Mesodermal cell (in vitro differentiated cells): ENCODE results near the gene TNS1.

Experiments
- H3K27ac ChIP-seq: 2 replicates; pipeline ENCODE4 v1.7.0; 2013; ENCODE audit warnings: mild to moderate bottlenecking, low read depth, low read length, moderate library complexity; ENCODE audit not compliant: severe bottlenecking
- H3K36me3 ChIP-seq: 2 replicates; pipeline ENCODE4 v1.7.1; 2013; ENCODE audit warnings: mild to moderate bottlenecking, low read length, moderate library complexity; ENCODE audit not compliant: control insufficient read depth, insufficient read depth
- H3K4me1 ChIP-seq: one replicate; pipeline ENCODE4 v1.7.1; 2013; ENCODE audit warnings: mild to moderate bottlenecking, low read length; ENCODE audit not compliant: insufficient read depth, control insufficient read depth, poor library complexity, severe bottlenecking
- H3K4me3 ChIP-seq: 2 replicates; pipeline ENCODE4 v1.7.0; 2013; ENCODE audit warnings: low read length, control low read depth, mild to moderate bottlenecking; ENCODE audit not compliant: insufficient read depth, poor library complexity, severe bottlenecking; ENCODE audit errors: extremely low read depth
- H3K9me3 ChIP-seq: 2 replicates; pipeline ENCODE4 v1.7.1; 2013; ENCODE audit warnings: mild to moderate bottlenecking, low read length, moderate library complexity; ENCODE audit not compliant: control insufficient read depth
- WGBS, 2 experiments: methylation state at CpG; one replicate each; pipeline ENCODE4 v1.1.5; 2013; ENCODE audit warnings: missing lambda C conversion rate in 2 of 2; ENCODE audit not compliant: insufficient coverage in 2 of 2; 5-methylcytosine and 5-hydroxymethylcytosine counted together

Gene TNS1

DNA sequence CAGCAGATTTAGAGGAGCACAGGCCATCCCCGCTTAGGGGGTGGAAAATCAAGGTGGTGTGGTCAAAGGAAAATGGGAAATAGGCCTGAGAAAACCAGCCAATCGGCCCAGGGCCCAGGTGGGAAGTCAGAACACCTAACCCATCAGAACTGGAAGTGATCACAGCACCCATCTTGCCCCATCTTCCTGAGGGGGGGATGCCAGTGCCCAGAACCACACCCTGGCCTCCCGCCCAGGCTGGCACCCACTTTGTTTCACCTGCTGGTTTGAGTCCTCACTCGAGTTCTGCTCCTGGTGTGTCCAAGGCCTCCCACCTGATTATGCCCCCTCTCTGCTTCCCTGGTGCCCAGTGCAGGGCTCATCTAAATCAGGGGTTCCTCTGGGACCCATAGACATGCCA, 174.5 kb downstream of the TNS1 start:
- Histone ChIP-seq H3K27ac (no peak overlapping the region), H3K4me1 (no peaks in the 10 kb centered on the region), H3K9me3 (no peaks in the 10 kb centered on the region), H3K36me3 (peaks cover 23% of the 10 kb centered on the region), H3K4me3 (no peak overlapping the region)
- WGBS, 2 experiments: 90 to 98% methylated on average over 3 to 4 of the region's 4 CpGs

DNA sequence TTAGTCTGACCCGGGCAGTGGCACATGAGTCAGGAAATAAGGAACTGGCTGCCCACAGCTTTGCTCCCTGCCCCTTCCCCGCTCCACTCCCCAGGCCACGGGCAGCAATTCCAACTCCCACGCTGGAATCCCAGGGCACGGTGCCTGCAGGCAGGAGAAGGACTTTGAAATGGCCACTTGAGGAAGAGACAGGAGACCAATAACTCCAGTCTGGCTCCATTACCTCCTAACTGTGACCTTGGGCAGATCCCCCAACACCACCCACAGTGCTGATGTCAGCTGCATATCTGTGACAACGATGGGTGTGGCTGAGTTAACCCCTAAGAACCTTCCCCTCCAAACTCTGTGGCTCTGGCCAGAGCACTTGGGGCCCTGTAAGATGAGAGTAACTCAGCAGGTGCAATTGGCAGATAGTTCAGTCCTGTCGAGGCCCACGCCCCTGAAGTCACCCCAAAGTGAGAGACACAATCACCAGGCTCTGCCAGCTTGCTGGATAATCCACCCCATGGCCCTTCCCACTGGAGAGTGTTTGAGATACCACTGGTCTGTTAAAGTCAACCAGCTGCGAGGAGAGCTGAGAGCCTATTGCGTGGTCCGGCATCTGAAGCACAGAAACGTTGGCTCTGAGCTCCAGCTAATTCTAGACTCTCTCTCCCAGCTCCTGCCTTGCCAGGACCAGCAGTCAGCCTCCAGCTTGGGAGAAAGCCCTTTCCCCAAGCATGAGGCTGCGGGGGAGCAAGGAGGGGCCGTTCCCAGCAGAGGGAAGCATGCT, 175.2 kb downstream of the TNS1 start:
- no peak overlapping the region for H3K4me3 ChIP-seq
- H3K27ac ChIP-seq: no peak overlapping the region
- WGBS, 2 experiments: 83 to 84% methylated on average over 14 of the region's 14 CpGs
- H3K36me3 ChIP-seq: peaks cover 16% of the 10 kb centered on the region
- H3K4me1 ChIP-seq: no peaks in the 10 kb centered on the region
- no peaks in the 10 kb centered on the region for H3K9me3 ChIP-seq

DNA sequence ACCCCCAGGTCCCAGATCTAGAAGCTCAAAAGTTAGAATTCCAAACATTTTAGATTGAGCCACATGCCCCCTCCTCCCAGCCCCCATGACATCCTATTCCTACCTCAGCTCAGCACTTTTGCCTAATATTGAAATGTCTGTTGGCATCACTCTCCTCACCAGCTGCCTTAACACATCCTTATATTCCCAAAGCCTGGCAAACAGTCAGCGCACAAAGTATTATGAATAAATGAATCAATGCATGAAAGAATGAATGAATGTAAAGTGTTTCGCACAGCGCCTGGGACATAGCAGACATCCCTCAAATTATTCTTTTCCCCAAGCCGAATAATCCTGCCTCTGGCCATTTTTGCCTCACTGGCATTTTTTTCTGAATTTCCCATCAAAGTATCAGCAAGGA, 175.8 kb downstream of the TNS1 start:
- Histone ChIP-seq H3K4me1 (no peaks in the 10 kb centered on the region), H3K27ac (no peak overlapping the region), H3K36me3 (peaks cover 14% of the 10 kb centered on the region), H3K9me3 (no peaks in the 10 kb centered on the region), H3K4me3 (no peak overlapping the region)
- 89% methylated on average over 1 to 2 of the region's 4 CpGs for WGBS, 2 experiments

DNA sequence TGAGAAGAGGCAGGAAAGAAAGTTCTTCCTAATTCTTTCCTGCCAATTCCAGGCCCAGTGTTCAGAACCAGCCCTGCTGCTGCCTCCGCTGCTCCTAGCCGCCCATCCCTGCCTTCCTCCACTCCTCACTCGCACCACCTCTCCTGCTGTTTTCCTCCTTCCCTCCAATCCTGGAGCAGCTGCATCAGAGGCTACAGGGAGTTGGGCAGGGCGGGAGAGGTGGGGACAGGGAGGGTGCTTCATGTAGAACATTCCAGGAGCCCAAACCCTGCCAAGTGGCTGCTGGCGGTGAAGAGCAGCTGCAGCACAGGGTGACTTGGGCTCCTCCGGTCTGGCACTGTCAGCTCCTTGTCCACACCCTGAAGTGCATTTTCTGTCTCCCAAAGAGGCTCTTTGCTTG, 176.3 kb downstream of the TNS1 start:
- no peak overlapping the region for H3K4me3 ChIP-seq
- peaks cover 14% of the 10 kb centered on the region for H3K36me3 ChIP-seq
- H3K27ac ChIP-seq: no peak overlapping the region
- H3K9me3 ChIP-seq: no peaks in the 10 kb centered on the region
- no peaks in the 10 kb centered on the region for H3K4me1 ChIP-seq
- WGBS, 2 experiments: 92 to 100% methylated on average over 1 to 4 of the region's 6 CpGs

DNA sequence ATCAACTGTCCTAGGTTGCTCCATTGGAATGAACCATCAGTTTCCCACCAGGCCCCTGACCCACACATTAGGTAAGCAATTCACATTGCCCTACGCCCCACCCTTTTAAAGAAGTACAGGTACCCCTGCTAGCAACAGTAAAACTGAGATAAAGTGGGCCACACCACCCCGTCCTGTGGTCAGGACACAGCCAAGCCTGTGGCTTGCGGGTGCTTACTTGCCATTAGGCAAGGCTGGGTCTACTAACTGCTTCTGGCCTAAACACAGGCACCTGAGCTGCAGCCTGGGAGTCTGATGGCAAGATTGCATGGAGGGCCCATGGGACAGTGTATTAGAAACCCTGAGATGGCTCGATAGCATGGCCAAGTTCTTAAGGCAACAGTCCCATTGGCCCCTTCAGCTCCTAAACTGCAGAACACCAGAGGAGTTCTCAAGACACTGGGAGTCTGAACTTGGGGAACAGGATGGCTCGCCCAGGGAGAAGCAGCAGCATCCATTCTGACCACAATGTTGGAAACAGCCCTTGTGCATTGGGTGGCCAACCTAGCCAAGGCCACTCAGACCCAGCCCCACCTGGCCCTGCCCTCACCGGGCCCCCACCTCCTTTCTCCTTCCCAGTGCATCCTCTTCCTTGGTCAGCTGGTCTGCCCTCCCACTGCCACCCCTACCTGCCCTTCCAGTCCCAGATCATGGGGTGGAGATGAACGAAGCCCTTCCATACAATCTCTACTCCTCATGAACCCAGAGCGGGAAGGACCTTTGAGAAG, 177.1 kb downstream of the TNS1 start:
- 90 to 98% methylated on average over 6 to 7 of the region's 8 CpGs for WGBS, 2 experiments
- H3K27ac ChIP-seq: no peak overlapping the region
- peaks cover 7% of the 10 kb centered on the region for H3K36me3 ChIP-seq
- no peaks in the 10 kb centered on the region for H3K4me1 ChIP-seq
- H3K9me3 ChIP-seq: no peaks in the 10 kb centered on the region
- no peak overlapping the region for H3K4me3 ChIP-seq

DNA sequence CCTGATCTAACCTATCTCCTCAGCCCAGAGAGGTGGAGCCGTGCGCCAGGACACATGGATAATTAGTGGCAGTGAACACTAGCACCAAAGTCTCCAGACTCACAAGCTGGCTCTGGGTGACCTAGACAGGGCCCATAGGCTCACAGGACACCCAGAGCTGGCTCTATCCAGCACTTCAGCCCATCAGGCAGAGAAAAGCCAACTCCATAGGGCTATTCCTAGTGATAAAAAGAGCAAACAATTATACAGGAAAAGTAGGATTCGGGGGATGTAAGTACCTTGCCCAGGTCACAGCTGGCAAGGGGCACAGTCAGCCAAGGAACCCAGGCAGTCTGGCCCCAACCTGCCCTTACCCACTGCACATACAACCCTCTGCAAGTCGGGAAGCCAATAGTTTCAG, 178.6 kb downstream of the TNS1 start:
- H3K27ac ChIP-seq: no peak overlapping the region
- WGBS, 2 experiments: 92 to 100% methylated on average over 1 to 3 of the region's 4 CpGs
- H3K36me3 ChIP-seq: peaks cover 3% of the 10 kb centered on the region
- no peaks in the 10 kb centered on the region for H3K9me3 ChIP-seq
- no peak overlapping the region for H3K4me3 ChIP-seq
- H3K4me1 ChIP-seq: peaks cover 4% of the 10 kb centered on the region

DNA sequence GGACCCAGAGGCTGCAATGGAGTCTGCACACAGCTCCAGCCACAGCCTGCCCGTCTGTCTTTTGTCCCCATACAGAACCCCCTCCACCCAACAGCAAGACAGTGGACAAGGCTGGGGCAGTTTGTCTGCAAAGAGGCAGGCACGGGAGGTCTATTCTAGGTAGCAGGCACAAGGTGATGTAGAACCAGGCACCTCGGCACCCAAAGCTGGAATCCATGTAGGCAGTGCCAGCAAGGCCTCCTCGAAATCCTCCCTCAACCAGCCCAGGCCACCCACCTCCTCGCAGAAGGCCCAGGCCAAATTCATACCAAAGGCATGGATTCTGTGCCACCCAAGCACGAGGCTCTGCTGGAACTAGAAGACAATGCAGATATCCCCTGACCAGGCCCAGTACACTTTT, 179.2 kb downstream of the TNS1 start:
- no peak overlapping the region for H3K27ac ChIP-seq
- peaks cover 4% of the 10 kb centered on the region for H3K4me1 ChIP-seq
- H3K9me3 ChIP-seq: no peaks in the 10 kb centered on the region
- H3K36me3 ChIP-seq: peaks cover 8% of the 10 kb centered on the region
- no peak overlapping the region for H3K4me3 ChIP-seq
- WGBS, 2 experiments: 93 to 97% methylated on average over 4 to 5 of the region's 6 CpGs

DNA sequence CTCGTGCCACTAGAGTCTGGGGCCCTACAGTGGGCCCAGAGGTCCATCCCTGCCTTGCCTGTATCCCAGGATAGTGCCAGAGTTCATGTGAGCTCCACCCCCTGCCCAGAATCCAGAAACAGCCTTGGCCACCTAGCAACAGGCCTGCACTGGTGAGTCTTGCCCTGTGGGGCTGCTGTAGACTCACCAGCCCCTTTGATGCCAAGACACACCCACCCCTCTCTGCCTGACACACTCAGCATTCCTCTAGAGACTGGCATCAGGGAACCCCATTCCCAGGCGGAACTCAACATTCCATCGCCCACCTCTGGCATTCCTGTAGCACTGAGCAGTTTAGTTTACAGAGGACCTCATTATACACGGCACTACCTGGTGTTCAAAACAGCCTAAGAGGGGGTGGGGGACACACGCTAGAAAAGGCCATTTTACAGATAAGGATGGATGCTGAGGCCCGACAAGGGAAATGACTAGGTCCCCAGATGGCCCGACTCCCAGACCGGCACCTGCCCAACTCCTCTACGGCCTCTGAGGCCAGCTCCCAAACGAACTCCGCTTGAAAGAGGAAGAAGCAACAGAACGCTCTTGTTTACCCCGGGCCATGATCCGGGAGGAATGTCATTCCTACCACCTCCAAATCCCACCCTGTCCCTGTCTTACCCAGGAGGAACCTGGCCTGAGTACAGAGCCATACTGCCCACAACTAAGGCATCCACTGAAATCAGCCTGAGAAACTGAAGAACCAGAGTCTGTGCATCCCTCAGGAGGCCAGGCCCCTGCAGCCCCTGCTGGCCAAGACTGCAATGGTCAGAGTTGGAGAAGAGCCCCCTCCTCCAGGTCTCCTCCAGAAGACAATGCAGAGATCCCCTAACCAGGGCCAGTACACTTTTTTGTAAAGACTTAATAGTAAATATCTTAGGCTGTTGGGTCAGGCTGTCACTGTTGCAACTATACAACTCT, 180.2 kb downstream of the TNS1 start:
- no peak overlapping the region for H3K4me3 ChIP-seq
- peaks cover 19% of the 10 kb centered on the region for H3K36me3 ChIP-seq
- no peak overlapping the region for H3K27ac ChIP-seq
- H3K9me3 ChIP-seq: no peaks in the 10 kb centered on the region
- peaks cover 4% of the 10 kb centered on the region for H3K4me1 ChIP-seq
- 95 to 96% methylated on average over 9 to 14 of the region's 14 CpGs for WGBS, 2 experiments

DNA sequence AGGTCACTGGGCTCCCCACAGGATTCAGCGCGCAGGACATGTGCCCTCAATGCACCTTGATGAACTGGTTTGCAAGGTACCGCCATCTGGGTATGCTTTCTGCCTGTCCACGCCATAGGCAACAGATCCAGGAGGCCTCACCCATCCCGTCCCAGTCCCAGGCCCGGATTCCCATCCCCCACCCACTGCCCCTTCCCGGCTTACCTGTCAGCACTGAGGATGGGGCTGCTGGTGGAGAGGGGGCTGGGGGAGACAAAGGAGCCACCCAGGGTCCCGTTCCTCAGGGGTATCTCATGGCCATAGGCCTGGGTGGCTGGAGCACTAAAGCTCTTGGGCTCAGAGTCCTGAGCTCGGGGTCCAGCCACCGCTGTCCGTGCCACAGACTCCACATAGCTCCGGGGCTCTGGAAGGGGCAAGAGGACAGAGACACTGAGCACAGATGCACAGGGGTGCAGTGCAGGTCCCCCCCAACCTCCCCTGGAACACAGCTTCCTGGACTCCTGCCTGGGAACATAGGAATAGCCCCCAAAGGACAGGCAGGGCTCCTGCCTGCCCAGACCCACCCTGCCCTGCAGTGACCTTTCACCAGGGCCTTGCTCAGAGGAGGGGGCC, 181.2 kb downstream of the TNS1 start:
- Histone ChIP-seq H3K4me3 (no peak overlapping the region), H3K9me3 (no peaks in the 10 kb centered on the region), H3K4me1 (peaks cover 10% of the 10 kb centered on the region), H3K27ac (no peak overlapping the region), H3K36me3 (peaks cover 23% of the 10 kb centered on the region)
- WGBS, 2 experiments: 94 to 98% methylated on average over 7 to 8 of the region's 12 CpGs

DNA sequence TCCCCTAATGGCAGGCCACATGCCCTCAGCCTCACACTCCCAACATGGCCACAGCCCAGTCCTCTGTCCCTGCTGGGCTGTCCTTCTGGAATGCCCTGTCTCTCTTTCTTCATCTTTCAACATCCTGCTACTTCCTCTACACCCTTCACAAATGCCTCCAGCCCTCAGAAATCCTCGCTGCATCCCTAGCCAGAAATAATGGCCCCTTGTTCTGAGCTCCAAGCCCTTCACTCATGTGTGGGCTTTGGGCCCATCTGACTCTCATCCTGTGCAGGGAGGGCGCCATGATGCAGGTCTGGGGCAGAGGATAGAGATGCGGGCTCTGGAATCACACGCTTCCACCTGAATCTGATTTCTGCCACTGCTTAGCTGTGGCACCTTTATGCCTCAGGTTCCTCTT, 181.9 kb downstream of the TNS1 start:
- no peak overlapping the region for H3K4me3 ChIP-seq
- peaks cover 26% of the 10 kb centered on the region for H3K36me3 ChIP-seq
- 94 to 100% methylated on average over 4 of the region's 4 CpGs for WGBS, 2 experiments
- no peaks in the 10 kb centered on the region for H3K9me3 ChIP-seq
- H3K4me1 ChIP-seq: peaks cover 17% of the 10 kb centered on the region
- no peak overlapping the region for H3K27ac ChIP-seq
